HepG2 (cell line): ENCODE data around the gene HDLBP. TPM values are rescaled to one million over a fixed set of nuclear protein-coding genes. Genes with fewer than 3 reads are reported as not detected.

Experiments used
- ATAC-seq: fragments of 200-7000 bp; cut with Tn5 transposase; 3 replicates; pipeline ENCODE4 v1.9.1; 2020; ENCODE audit warnings: mild to moderate bottlenecking, moderate library complexity
- BruUV-seq: library from RNA; stranded (reverse); fragments of 400-500 nt; replicated peaks from 2 replicates; lab custom pipeline; 2021; lab: Mats Ljungman, UMichigan
- CTCF ChIA-PET: fragments of 300-600 bp; formaldehyde crosslinking; extraction: SDS; loops from one replicate; lab custom pipeline; 2021; ENCODE audit warnings: low total read pairs, inconsistent platforms, low intra/inter-chr PET ratio; lab: Yijun Ruan, JAX
- POLR2A ChIA-PET: fragments of 350-600 bp; sonication (Branson Sonifier 250); formaldehyde crosslinking; loops from one replicate; lab custom pipeline; 2020; ENCODE audit warnings: antibody characterized with exemption, inconsistent platforms; lab: Yijun Ruan, JAX
- DNase-seq: peaks from one replicate; pipeline ENCODE4 v3.0.0-alpha.2; 2015; ENCODE audit warnings: low spot score
- FAIRE-seq: peaks from 3 replicates; lab custom pipeline; 2011; peaks lifted over from hg19 to GRCh38; lab: Jason Lieb, UNC
- H2AFZ ChIP-seq: one replicate; pipeline ENCODE4 v1.6.1; 2011; ENCODE audit warnings: low read length, inconsistent platforms
- H3K27ac ChIP-seq: fragments of 300-600 bp; 3 replicates; pipeline ENCODE4 v1.8.0; 2011; ENCODE audit warnings: mixed run types, mild to moderate bottlenecking, mixed read lengths, low read length, inconsistent platforms; ENCODE audit not compliant: insufficient read depth; ENCODE audit errors: extremely low read length
- H3K27me3 ChIP-seq, 2 experiments: fragments of 200-600 bp in 1 of 2; 2 replicates in 1 of 2; 3 replicates in 1 of 2; pipeline versions ENCODE4 v1.6.0 to v1.8.0; 2011; ENCODE audit warnings: low read length in 2 of 2, mild to moderate bottlenecking in 2 of 2, moderate library complexity in 2 of 2, inconsistent platforms in 1 of 2; ENCODE audit not compliant: insufficient read depth in 2 of 2, control insufficient read depth in 1 of 2
- H3K36me3 ChIP-seq, 2 experiments: fragments of 200-600 bp in 1 of 2; replicated peaks in 1 of 2; 2 replicates in 1 of 2; 3 replicates in 1 of 2; pipeline versions ENCODE4 v1.5.1 to v1.8.0; 2011; ENCODE audit warnings: low read length in 2 of 2, inconsistent platforms in 1 of 2; ENCODE audit not compliant: insufficient read depth in 2 of 2, control insufficient read depth in 1 of 2
- H3K4me1 ChIP-seq: 2 replicates; pipeline ENCODE4 v1.5.1; 2012; ENCODE audit warnings: low read length, inconsistent platforms; ENCODE audit not compliant: insufficient read depth
- H3K4me2 ChIP-seq: 2 replicates; pipeline ENCODE4 v1.6.0; 2011; ENCODE audit warnings: low read depth, low read length, inconsistent platforms
- H3K4me3 ChIP-seq, 3 experiments: fragments of 200-600 bp in 1 of 3; sonication (generic), shearing (Covaris generic) in 1 of 3; replicated peaks in 1 of 3; 2 replicates each; pipeline ENCODE4 v1.5.1; 2011 to 2016; ENCODE audit warnings: low read length in 3 of 3, inconsistent platforms in 2 of 3, low read depth in 2 of 3, mild to moderate bottlenecking in 2 of 3, control low read depth in 1 of 3, mixed read lengths in 1 of 3; ENCODE audit not compliant: insufficient read depth in 1 of 3
- H3K79me2 ChIP-seq: one replicate; pipeline ENCODE4 v1.6.1; 2011; ENCODE audit warnings: low read length, inconsistent platforms; ENCODE audit not compliant: insufficient read depth
- H3K9ac ChIP-seq: 2 replicates; pipeline ENCODE4 v1.6.0; 2011; ENCODE audit warnings: mild to moderate bottlenecking, low read depth, low read length, inconsistent platforms; ENCODE audit not compliant: insufficient read depth
- H3K9me3 ChIP-seq: 2 replicates; pipeline ENCODE4 v1.5.1; 2012; ENCODE audit warnings: mild to moderate bottlenecking, low read length
- H4K20me1 ChIP-seq: 2 replicates; pipeline ENCODE4 v1.6.0; 2011; ENCODE audit warnings: inconsistent platforms, mild to moderate bottlenecking, low read length, moderate library complexity; ENCODE audit not compliant: insufficient read depth
- CBX1 ChIP-seq: IDR thresholded peaks from one replicate; pipeline ENCODE4 v1.6.1; 2016; ENCODE audit warnings: antibody characterized with exemption, low read depth
- CC2D1A ChIP-seq: sonication (generic); formaldehyde crosslinking; IDR thresholded peaks from 2 replicates; pipeline ENCODE4 v1.8.1; 2023; ENCODE audit warnings: mild to moderate bottlenecking, missing genetic modification reagents
- CREM ChIP-seq, 2 experiments: sonication (generic) in 1 of 2; formaldehyde crosslinking in 1 of 2; IDR thresholded peaks; 2 replicates each; pipeline versions ENCODE4 v1.4.0 to v1.6.1; 2016 to 2020; ENCODE audit warnings: antibody characterized with exemption in 1 of 2, mild to moderate bottlenecking in 1 of 2, missing genetic modification reagents in 1 of 2
- GZF1 ChIP-seq: sonication (generic); formaldehyde crosslinking; IDR thresholded peaks from 2 replicates; pipeline ENCODE4 v1.5.1; 2020; ENCODE audit warnings: mild to moderate bottlenecking, missing genetic modification reagents
- POLR2AphosphoS5 ChIP-seq: IDR thresholded peaks from 2 replicates; pipeline ENCODE4 v1.6.1; 2012; ENCODE audit warnings: low read depth, low read length
- RNF2 ChIP-seq: fragments of 450-650 bp; conservative IDR thresholded peaks from 2 replicates; pipeline ENCODE4 v1.6.1; 2016; ENCODE audit warnings: low read depth
- YEATS4 ChIP-seq: sonication (generic); formaldehyde crosslinking; IDR thresholded peaks from 2 replicates; pipeline ENCODE4 v1.4.0; 2020; ENCODE audit warnings: missing genetic modification reagents, borderline replicate concordance
- ZNF143 ChIP-seq: sonication (generic); formaldehyde crosslinking; IDR thresholded peaks from 2 replicates; pipeline ENCODE4 v1.4.0; 2020; ENCODE audit warnings: missing genetic modification reagents
- ZNF234 ChIP-seq: sonication (generic); formaldehyde crosslinking; conservative IDR thresholded peaks from 2 replicates; pipeline ENCODE4 v1.5.1; 2020; ENCODE audit warnings: mild to moderate bottlenecking, missing genetic modification reagents
- ZNF251 ChIP-seq: sonication (generic); formaldehyde crosslinking; IDR thresholded peaks from 2 replicates; pipeline ENCODE4 v1.9.0; 2021; ENCODE audit warnings: mild to moderate bottlenecking, missing genetic modification reagents
- ZNF326 ChIP-seq: sonication (generic); formaldehyde crosslinking; IDR thresholded peaks from 2 replicates; pipeline ENCODE4 v1.4.0; 2020; ENCODE audit warnings: missing genetic modification reagents, borderline replicate concordance
- ZNF501 ChIP-seq: sonication (generic); formaldehyde crosslinking; IDR thresholded peaks from 2 replicates; pipeline ENCODE4 v1.5.1; 2020; ENCODE audit warnings: mild to moderate bottlenecking, moderate library complexity, missing genetic modification reagents
- ZNF891 ChIP-seq: sonication (generic); formaldehyde crosslinking; IDR thresholded peaks from 2 replicates; pipeline ENCODE4 v1.5.0; 2020; ENCODE audit warnings: mild to moderate bottlenecking, missing genetic modification reagents
- WGBS: methylation state at CpG from one replicate; pipeline ENCODE4 v1.1.6; 2017; ENCODE audit warnings: low lambda C conversion rate; 5-methylcytosine and 5-hydroxymethylcytosine counted together
- in situ Hi-C: cut with HindIII; loops from 2 replicates; pipeline ENCODE4 v1.10.0; 2017; ENCODE audit warnings: low pct_unique_long_range_greater_than_20kb; ENCODE audit not compliant: extremely low pct_ligation_motif_present
- intact Hi-C: fragments of 100-400 bp; cut with micrococcal nuclease; formaldehyde crosslinking; loops from one replicate; pipeline ENCODE4 v1.10.0; 2022; ENCODE audit not compliant: unreplicated experiment
- polyA plus RNA-seq, 8 experiments: library from polyadenylated mRNA; depleted of rRNA in 3 of 8; stranded (reverse) in 7 of 8; unstranded in 1 of 8; fragments of >200 nt; fragmentation: Illumina TruSeq in 4 of 8; extraction: Trizol in 4 of 8; gene quantifications; 2 replicates each; pipeline versions ENCODE4 v1.2.1 to v1.2.3, GENCODE V29; 2011 to 2016; ENCODE audit warnings: low read depth in 4 of 8, missing spikeins in 1 of 8, mixed read lengths in 1 of 8; ENCODE audit not compliant: insufficient read depth in 1 of 8
- total RNA-seq, 5 experiments: library from RNA; depleted of rRNA; stranded (reverse); fragments of >200 nt; fragmentation: Illumina TruSeq; extraction: Trizol; gene quantifications; 2 replicates each; pipeline ENCODE4 v1.2.3, GENCODE V29; 2016; ENCODE audit warnings: low read depth in 1 of 5
- TF ChIP-seq, protein P1 (sequence below): IDR thresholded peaks from 2 replicates; pipeline ENCODE4 v1.6.1; 2016; ENCODE audit warnings: missing compliant biosample characterization, missing genetic modification reagents, borderline replicate concordance
- TF ChIP-seq, protein P2 (sequence below): IDR thresholded peaks from 2 replicates; pipeline ENCODE4 v1.6.1; 2018; ENCODE audit warnings: missing genetic modification reagents
- TF ChIP-seq, protein P3 (sequence below): sonication (generic); formaldehyde crosslinking; IDR thresholded peaks from 2 replicates; pipeline ENCODE4 v1.5.1; 2020; ENCODE audit warnings: missing genetic modification reagents, mild to moderate bottlenecking, borderline replicate concordance
- TF ChIP-seq, protein P4 (sequence below): sonication (generic); formaldehyde crosslinking; IDR thresholded peaks from 2 replicates; pipeline ENCODE4 v1.4.0; 2020; ENCODE audit warnings: missing genetic modification reagents, mild to moderate bottlenecking, borderline replicate concordance

HDLBP gene
- total and polyA plus RNA-seq, 2 of the 13 experiments (the other 11 are each of a cell fraction or from before 2014, with no cell fraction given) = 464 to 707 TPM

DNA sequence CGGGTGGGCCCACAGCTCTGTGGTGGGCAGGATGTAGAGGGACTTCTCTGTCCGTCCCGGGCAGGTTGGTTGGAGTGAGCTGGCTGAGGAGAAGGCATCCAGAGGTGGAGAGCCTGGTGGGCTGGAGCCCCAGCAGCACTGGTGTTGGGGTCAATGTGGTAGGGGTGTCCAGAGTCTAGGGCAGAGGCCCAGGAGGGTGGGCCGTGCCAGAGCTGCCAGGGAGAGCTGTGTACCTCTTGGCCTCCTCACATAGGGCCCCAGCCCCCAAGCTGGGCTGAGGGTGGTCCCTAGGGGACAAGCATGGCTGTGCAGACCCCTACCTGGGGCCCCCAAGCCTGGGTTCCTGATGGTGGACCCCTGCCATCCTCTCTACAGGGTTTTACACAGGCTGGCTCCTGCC lies 111.0 kb downstream of the HDLBP start:
- Histone ChIP-seq H3K9ac (no peak overlapping the region), H3K27me3 (peaks cover 14 to 46% of the 10 kb centered on the region in 2 experiments), H4K20me1 (no peaks in the 10 kb centered on the region), H3K36me3 (no peaks in the 10 kb centered on the region), H3K9me3 (no peaks in the 10 kb centered on the region), H3K27ac (no peak overlapping the region), H3K4me2 (no peak overlapping the region), H3K4me3 (no peak overlapping the region), H3K79me2 (no peaks in the 10 kb centered on the region), H2AFZ (no peak overlapping the region), H3K4me1 (peaks cover 21% of the 10 kb centered on the region)
- intact Hi-C loops = no loop called here
- 16% methylated on average over 3 of the region's 4 CpGs for WGBS
- ATAC-seq = no peak
- no peak for DNase-seq
- BruUV-seq = no TSS peak
- FAIRE-seq = no peak
- CTCF ChIA-PET = no interaction called here
- in situ Hi-C loops = loop anchor here (25.0 kb wide), 1 partner anchor 642 kb away; the partner anchor contains the start of genes ANKMY1, DUSP28 and RNPEPL1
- POLR2A ChIA-PET = no interaction called here
- no peak for TF ChIP-seq YEATS4
- no peak for TF ChIP-seq ZNF234 (CRISPR knock-in tag)
- TF ChIP-seq CC2D1A (CRISPR knock-in tag) = no peak
- no peak for TF ChIP-seq ZNF891 (CRISPR knock-in tag)
- TF ChIP-seq, protein P1, sequence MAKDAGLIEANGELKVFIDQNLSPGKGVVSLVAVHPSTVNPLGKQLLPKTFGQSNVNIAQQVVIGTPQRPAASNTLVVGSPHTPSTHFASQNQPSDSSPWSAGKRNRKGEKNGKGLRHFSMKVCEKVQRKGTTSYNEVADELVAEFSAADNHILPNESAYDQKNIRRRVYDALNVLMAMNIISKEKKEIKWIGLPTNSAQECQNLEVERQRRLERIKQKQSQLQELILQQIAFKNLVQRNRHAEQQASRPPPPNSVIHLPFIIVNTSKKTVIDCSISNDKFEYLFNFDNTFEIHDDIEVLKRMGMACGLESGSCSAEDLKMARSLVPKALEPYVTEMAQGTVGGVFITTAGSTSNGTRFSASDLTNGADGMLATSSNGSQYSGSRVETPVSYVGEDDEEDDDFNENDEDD = no peak
- TF ChIP-seq, protein P2, sequence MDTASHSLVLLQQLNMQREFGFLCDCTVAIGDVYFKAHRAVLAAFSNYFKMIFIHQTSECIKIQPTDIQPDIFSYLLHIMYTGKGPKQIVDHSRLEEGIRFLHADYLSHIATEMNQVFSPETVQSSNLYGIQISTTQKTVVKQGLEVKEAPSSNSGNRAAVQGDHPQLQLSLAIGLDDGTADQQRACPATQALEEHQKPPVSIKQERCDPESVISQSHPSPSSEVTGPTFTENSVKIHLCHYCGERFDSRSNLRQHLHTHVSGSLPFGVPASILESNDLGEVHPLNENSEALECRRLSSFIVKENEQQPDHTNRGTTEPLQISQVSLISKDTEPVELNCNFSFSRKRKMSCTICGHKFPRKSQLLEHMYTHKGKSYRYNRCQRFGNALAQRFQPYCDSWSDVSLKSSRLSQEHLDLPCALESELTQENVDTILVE (CRISPR knock-in tag) = no peak
- TF ChIP-seq, protein P3, sequence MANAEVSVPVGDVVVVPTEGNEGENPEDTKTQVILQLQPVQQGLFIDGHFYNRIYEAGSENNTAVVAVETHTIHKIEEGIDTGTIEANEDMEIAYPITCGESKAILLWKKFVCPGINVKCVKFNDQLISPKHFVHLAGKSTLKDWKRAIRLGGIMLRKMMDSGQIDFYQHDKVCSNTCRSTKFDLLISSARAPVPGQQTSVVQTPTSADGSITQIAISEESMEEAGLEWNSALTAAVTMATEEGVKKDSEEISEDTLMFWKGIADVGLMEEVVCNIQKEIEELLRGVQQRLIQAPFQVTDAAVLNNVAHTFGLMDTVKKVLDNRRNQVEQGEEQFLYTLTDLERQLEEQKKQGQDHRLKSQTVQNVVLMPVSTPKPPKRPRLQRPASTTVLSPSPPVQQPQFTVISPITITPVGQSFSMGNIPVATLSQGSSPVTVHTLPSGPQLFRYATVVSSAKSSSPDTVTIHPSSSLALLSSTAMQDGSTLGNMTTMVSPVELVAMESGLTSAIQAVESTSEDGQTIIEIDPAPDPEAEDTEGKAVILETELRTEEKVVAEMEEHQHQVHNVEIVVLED = no peak
- TF ChIP-seq CBX1 = no peak
- TF ChIP-seq POLR2AphosphoS5 = no peak
- TF ChIP-seq ZNF143 (CRISPR knock-in tag) = no peak
- no peak for TF ChIP-seq ZNF326 (CRISPR knock-in tag)
- no peak for TF ChIP-seq GZF1
- TF ChIP-seq, protein P4, sequence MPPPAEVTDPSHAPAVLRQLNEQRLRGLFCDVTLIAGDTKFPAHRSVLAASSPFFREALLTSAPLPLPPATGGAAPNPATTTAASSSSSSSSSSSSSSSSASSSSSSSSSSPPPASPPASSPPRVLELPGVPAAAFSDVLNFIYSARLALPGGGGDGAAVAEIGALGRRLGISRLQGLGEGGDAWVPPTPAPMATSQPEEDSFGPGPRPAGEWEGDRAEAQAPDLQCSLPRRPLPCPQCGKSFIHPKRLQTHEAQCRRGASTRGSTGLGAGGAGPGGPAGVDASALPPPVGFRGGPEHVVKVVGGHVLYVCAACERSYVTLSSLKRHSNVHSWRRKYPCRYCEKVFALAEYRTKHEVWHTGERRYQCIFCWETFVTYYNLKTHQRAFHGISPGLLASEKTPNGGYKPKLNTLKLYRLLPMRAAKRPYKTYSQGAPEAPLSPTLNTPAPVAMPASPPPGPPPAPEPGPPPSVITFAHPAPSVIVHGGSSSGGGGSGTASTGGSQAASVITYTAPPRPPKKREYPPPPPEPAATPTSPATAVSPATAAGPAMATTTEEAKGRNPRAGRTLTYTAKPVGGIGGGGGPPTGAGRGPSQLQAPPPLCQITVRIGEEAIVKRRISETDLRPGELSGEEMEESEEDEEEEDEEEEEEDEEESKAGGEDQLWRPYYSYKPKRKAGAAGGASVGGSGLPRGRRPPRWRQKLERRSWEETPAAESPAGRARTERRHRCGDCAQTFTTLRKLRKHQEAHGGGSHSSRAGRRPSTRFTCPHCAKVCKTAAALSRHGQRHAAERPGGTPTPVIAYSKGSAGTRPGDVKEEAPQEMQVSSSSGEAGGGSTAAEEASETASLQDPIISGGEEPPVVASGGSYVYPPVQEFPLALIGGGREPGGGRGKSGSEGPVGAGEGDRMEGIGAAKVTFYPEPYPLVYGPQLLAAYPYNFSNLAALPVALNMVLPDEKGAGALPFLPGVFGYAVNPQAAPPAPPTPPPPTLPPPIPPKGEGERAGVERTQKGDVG (CRISPR knock-in tag) = no peak
- no peak for TF ChIP-seq RNF2
- no peak for TF ChIP-seq CREM (IDR thresholded peaks at IDR 0.05)
- no peak for TF ChIP-seq CREM (CRISPR knock-in tag; IDR thresholded peaks at IDR 0.05)
- TF ChIP-seq ZNF501 (CRISPR knock-in tag) = no peak
- no peak for TF ChIP-seq ZNF251
